Loucy (cell line): ENCODE data around the gene GCKR.
"Not testable (repeated sequence)": the region's sequence is repeated elsewhere in the genome, so short reads cannot be mapped to it uniquely, and the experiment has no call there.

Experiments
- H2AFZ ChIP-seq: fragments of 200-600 bp; sonication (generic); 2 replicates; pipeline ENCODE4 v1.6.0; 2016; ENCODE audit warnings: antibody characterized with exemption, mild to moderate bottlenecking, low read length, moderate library complexity
- H3F3A ChIP-seq: fragments of 200-600 bp; 2 replicates; pipeline ENCODE4 v1.6.0; 2016; ENCODE audit warnings: antibody characterized with exemption, low read depth, mild to moderate bottlenecking
- H3K27me3 ChIP-seq: fragments of 200-600 bp; sonication (generic); 2 replicates; pipeline ENCODE4 v1.6.1; 2014; ENCODE audit warnings: low read length, mild to moderate bottlenecking; ENCODE audit not compliant: insufficient read depth, poor library complexity, severe bottlenecking
- H3K36me3 ChIP-seq: fragments of 200-600 bp; sonication (generic); 2 replicates; pipeline ENCODE4 v1.6.1; 2016; ENCODE audit warnings: low read length; ENCODE audit not compliant: insufficient read depth
- H3K4me1 ChIP-seq: fragments of 200-600 bp; sonication (generic); 2 replicates; pipeline ENCODE4 v1.5.1; 2014; ENCODE audit warnings: low read length, mild to moderate bottlenecking; ENCODE audit not compliant: insufficient read depth, poor library complexity, severe bottlenecking
- H3K4me2 ChIP-seq: fragments of 200-600 bp; sonication (generic); 2 replicates; pipeline ENCODE4 v1.6.0; 2014; ENCODE audit warnings: antibody characterized with exemption, low read length, low read depth, mild to moderate bottlenecking; ENCODE audit not compliant: poor library complexity, severe bottlenecking
- H3K4me3 ChIP-seq: fragments of 200-600 bp; sonication (generic); 2 replicates; pipeline ENCODE4 v1.5.1; 2014; ENCODE audit warnings: low read length, mild to moderate bottlenecking, mixed read lengths; ENCODE audit not compliant: poor library complexity, severe bottlenecking
- H3K79me2 ChIP-seq: fragments of 200-600 bp; sonication (generic); 2 replicates; pipeline ENCODE4 v1.6.1; 2014; ENCODE audit warnings: low read length; ENCODE audit not compliant: insufficient read depth
- H3K9ac ChIP-seq: fragments of 200-600 bp; sonication (generic); 2 replicates; pipeline ENCODE4 v1.6.0; 2014; ENCODE audit warnings: mild to moderate bottlenecking, low read depth, low read length, moderate library complexity; ENCODE audit not compliant: poor library complexity, severe bottlenecking
- H3K9me2 ChIP-seq: fragments of 200-600 bp; sonication (generic); replicated peaks from 2 replicates; pipeline ENCODE4 v1.6.1; 2016; ENCODE audit warnings: low read depth, low read length, mixed read lengths
- H3K9me3 ChIP-seq: fragments of 200-600 bp; sonication (generic); 2 replicates; pipeline ENCODE4 v1.6.1; 2014; ENCODE audit warnings: mild to moderate bottlenecking, antibody characterized with exemption, low read length, low read depth; ENCODE audit not compliant: insufficient read depth
- H4K20me1 ChIP-seq: fragments of 200-600 bp; sonication (generic); 2 replicates; pipeline ENCODE4 v1.6.0; 2014; ENCODE audit warnings: antibody characterized with exemption, low read length, mild to moderate bottlenecking; ENCODE audit not compliant: insufficient read depth, poor library complexity, severe bottlenecking
- CTCF ChIP-seq: fragments of 200-600 bp; sonication (generic); conservative IDR thresholded peaks from 2 replicates; pipeline ENCODE4 v1.5.1; 2014; ENCODE audit warnings: mild to moderate bottlenecking, antibody characterized with exemption, low read length
- EZH2phosphoT487 ChIP-seq: fragments of 200-600 bp; IDR thresholded peaks from 2 replicates; pipeline ENCODE4 v1.6.1; 2018; ENCODE audit warnings: antibody characterized with exemption, mild to moderate bottlenecking, moderate library complexity, borderline replicate concordance

Gene GCKR

GRCh38 chr2:27531983-27532382 lies 35.3 kb downstream of the GCKR start:
- TF ChIP-seq CTCF (no peak), EZH2phosphoT487 (no peak)
- Histone ChIP-seq H3K9me3 (no peaks in the 10 kb centered on the region), H4K20me1 (no peaks in the 10 kb centered on the region), H2AFZ (no peak overlapping the region), H3K4me2 (no peak overlapping the region), H3F3A (no peaks in the 10 kb centered on the region), H3K4me3 (no peak overlapping the region), H3K79me2 (no peaks in the 10 kb centered on the region), H3K36me3 (no peaks in the 10 kb centered on the region), H3K4me1 (no peaks in the 10 kb centered on the region), H3K9ac (no peak overlapping the region), H3K9me2 (no peaks in the 10 kb centered on the region), H3K27me3 (no peaks in the 10 kb centered on the region)

- TF ChIP-seq EZH2phosphoT487: no peak
- no peak for TF ChIP-seq CTCF
- H3K9me2 ChIP-seq: no peaks in the 10 kb centered on the region
- H3K36me3 ChIP-seq: no peaks in the 10 kb centered on the region
- H3K4me3 ChIP-seq: no peak overlapping the region
- H3K4me2 ChIP-seq: no peak overlapping the region
- no peaks in the 10 kb centered on the region for H4K20me1 ChIP-seq
- no peaks in the 10 kb centered on the region for H3K9me3 ChIP-seq
- no peak overlapping the region for H3K9ac ChIP-seq
- no peak overlapping the region for H2AFZ ChIP-seq
- no peaks in the 10 kb centered on the region for H3F3A ChIP-seq
- no peaks in the 10 kb centered on the region for H3K4me1 ChIP-seq
- H3K27me3 ChIP-seq: no peaks in the 10 kb centered on the region
- H3K79me2 ChIP-seq: no peaks in the 10 kb centered on the region
Measured at GRCh38 chr2:27537287-27537686, 40.6 kb downstream of the GCKR start.

- H3K79me2 ChIP-seq, H3F3A ChIP-seq, H3K9ac ChIP-seq, H4K20me1 ChIP-seq, H3K4me2 ChIP-seq, H3K27me3 ChIP-seq, H2AFZ ChIP-seq, H3K4me1 ChIP-seq, H3K9me2 ChIP-seq, H3K36me3 ChIP-seq, H3K4me3 ChIP-seq, H3K9me3 ChIP-seq: not testable (repeated sequence)
Measured at GRCh38 chr2:27538839-27539450, 42.3 kb downstream of the GCKR start.

- H3K4me2 ChIP-seq, H3K36me3 ChIP-seq, H3K4me3 ChIP-seq, H3K79me2 ChIP-seq, H3K9me2 ChIP-seq, H3K9me3 ChIP-seq, H3K9ac ChIP-seq, H3K27me3 ChIP-seq, H3K4me1 ChIP-seq, H2AFZ ChIP-seq, H3F3A ChIP-seq, H4K20me1 ChIP-seq: not testable (repeated sequence)
Measured at GRCh38 chr2:27539649-27540048, 43.0 kb downstream of the GCKR start.
